Esophagus squamous epithelium (tissue), 4 donors: ENCODE results near the gene TRIM42.

Source experiments
- POLR2A ChIP-seq, 4 donors: fragments of 450-650 bp; IDR thresholded peaks; one replicate each; pipeline ENCODE4 v1.6.1; 2017; ENCODE audit warnings: antibody characterized with exemption in 4 of 4, mild to moderate bottlenecking in 4 of 4, moderate library complexity in 3 of 4
- TF ChIP-seq, protein P1 (sequence below), 6 experiments: fragments of 450-650 bp in 4 of 6; fragments of 200-600 bp in 2 of 6; sonication (generic) in 2 of 6; IDR thresholded peaks; one replicate each; pipeline ENCODE4 v1.5.1; 2016 to 2019; ENCODE audit warnings: antibody characterized with exemption in 6 of 6, mild to moderate bottlenecking in 4 of 6, moderate library complexity in 4 of 6

DNA sequence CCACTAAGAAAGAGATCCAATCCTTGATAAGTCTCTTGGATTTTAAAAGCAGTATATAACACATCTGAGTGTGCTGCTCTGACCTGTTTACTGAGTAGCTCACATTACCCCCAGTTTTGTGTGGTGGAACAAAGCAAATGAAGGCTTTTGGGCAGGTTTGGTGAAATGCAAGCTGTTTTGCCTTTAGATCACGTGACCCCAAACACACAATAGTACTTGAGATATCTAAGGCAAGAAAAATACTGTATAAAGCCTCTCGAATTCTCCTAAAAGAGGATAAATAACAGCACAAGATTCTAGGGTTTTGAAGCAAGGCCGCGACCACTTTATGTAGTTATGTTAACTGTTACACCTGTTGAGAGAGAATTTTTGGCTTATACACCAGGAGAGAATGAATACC is 49.3 kb upstream of the TRIM42 start:
- TF ChIP-seq, protein P1, sequence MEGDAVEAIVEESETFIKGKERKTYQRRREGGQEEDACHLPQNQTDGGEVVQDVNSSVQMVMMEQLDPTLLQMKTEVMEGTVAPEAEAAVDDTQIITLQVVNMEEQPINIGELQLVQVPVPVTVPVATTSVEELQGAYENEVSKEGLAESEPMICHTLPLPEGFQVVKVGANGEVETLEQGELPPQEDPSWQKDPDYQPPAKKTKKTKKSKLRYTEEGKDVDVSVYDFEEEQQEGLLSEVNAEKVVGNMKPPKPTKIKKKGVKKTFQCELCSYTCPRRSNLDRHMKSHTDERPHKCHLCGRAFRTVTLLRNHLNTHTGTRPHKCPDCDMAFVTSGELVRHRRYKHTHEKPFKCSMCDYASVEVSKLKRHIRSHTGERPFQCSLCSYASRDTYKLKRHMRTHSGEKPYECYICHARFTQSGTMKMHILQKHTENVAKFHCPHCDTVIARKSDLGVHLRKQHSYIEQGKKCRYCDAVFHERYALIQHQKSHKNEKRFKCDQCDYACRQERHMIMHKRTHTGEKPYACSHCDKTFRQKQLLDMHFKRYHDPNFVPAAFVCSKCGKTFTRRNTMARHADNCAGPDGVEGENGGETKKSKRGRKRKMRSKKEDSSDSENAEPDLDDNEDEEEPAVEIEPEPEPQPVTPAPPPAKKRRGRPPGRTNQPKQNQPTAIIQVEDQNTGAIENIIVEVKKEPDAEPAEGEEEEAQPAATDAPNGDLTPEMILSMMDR (IDR thresholded peaks at IDR 0.05): no peak
- no peak for TF ChIP-seq POLR2A (IDR thresholded peaks at IDR 0.05)
